ENCODE data around the gene CTNND1. TPM values are rescaled to one million over a fixed set of nuclear protein-coding genes. Genes with fewer than 3 reads are reported as not detected.
A peak's percentile ranks its signal among the peaks of the same experiment; 100 is the strongest.

CTNND1 gene
- total RNA-seq, 3 donors from 2014 or later: 82.1 to 259 (median 175) TPM

DNA sequence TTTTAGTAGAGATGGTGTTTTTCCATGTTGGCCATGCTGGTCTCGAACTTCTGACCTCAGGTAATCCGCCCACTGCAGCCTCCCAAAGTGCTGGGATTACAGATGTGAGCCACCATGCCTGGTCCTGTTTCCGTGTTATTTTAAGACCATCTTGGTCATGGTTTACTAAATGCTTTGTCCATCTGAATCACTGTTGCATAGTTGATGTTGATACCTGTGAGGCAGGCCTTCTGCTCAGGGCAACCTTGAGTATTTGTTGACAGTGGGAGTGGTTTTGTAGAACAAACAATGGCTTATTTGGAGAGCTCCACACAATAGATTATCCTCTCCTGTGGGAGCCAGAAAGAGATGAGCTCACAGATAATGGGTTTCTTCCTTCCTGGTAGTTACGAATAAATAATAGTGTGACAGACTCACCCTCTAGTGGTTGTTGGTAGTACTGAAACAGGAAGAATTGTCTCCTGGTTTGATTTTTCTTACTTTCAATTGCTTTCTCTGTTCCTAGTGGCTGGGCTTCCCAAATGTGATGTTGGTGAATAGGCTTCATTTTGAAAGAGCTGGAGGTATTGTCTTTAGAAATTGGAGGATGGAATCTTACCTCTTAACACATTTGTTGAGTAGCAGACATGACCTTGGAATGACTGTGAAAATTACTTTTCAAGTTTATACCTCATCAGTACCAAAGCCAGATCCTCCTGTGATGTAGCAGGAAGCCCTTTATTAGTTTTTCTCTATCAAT, 39.0 kb downstream of the CTNND1 start:
- intact Hi-C loops (cut with DNase I; ENCODE audit: low total_unique reads): loop anchor here (10.0 kb wide), 1 partner anchor 1374 kb away; the partner anchor contains the start of gene DTX4
- DNase-seq (ENCODE audit: low spot score in 2 of 2): peak in 1 of 2 donors; percentile 50
- Histone ChIP-seq H3K36me3 (peaks cover 14% of the 10 kb centered on the region), H3K4me1 (peaks cover 7 to 17% of the 10 kb centered on the region in 2 donors), H3K27me3 (no peaks in the 10 kb centered on the region), H3K9me3 (no peaks in the 10 kb centered on the region), H3K27ac (peak overlapping the region; percentile 69 to 83), H3K4me3 (peak overlapping the region in 1 of 3 donors; percentile 24)
- TF ChIP-seq POLR2AphosphoS5 (IDR thresholded peaks at IDR 0.05) (peak in 2 of 3 donors; percentile 64 to 69), POLR2A (IDR thresholded peaks at IDR 0.05) (no peak)
- TF ChIP-seq, protein P1, sequence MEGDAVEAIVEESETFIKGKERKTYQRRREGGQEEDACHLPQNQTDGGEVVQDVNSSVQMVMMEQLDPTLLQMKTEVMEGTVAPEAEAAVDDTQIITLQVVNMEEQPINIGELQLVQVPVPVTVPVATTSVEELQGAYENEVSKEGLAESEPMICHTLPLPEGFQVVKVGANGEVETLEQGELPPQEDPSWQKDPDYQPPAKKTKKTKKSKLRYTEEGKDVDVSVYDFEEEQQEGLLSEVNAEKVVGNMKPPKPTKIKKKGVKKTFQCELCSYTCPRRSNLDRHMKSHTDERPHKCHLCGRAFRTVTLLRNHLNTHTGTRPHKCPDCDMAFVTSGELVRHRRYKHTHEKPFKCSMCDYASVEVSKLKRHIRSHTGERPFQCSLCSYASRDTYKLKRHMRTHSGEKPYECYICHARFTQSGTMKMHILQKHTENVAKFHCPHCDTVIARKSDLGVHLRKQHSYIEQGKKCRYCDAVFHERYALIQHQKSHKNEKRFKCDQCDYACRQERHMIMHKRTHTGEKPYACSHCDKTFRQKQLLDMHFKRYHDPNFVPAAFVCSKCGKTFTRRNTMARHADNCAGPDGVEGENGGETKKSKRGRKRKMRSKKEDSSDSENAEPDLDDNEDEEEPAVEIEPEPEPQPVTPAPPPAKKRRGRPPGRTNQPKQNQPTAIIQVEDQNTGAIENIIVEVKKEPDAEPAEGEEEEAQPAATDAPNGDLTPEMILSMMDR (IDR thresholded peaks at IDR 0.05): peak; percentile 93 to 98 (median 97)

DNA sequence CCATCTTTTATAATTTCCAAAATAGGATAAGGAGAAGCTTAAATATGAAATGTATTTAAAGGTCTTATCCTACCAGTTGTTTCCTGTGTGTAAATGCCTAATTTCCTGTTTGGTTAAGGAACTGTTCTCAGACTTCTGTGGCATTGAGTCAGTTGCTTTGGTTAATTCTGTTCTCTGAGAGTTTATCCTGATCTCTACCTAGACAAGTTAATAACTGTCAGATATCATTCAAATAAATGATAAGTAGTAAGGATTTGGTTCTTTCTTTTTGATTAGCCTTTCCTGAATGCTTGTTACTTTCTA, 39.5 kb downstream of the CTNND1 start:
- Histone ChIP-seq H3K4me1 (peaks cover 7 to 17% of the 10 kb centered on the region in 2 donors), H3K36me3 (peaks cover 18% of the 10 kb centered on the region), H3K4me3 (no peak overlapping the region), H3K9me3 (no peaks in the 10 kb centered on the region), H3K27ac (peak overlapping the region in 1 of 2 donors; percentile 83), H3K27me3 (no peaks in the 10 kb centered on the region)
- no peak for DNase-seq (ENCODE audit: low spot score in 2 of 2)
- TF ChIP-seq POLR2A (IDR thresholded peaks at IDR 0.05) (no peak), POLR2AphosphoS5 (IDR thresholded peaks at IDR 0.05) (no peak)
- TF ChIP-seq, protein P1 (IDR thresholded peaks at IDR 0.05): no peak
- intact Hi-C loops (cut with DNase I; ENCODE audit: low total_unique reads): loop anchor here (10.0 kb wide), 1 partner anchor 1374 kb away; the partner anchor contains the start of gene DTX4

DNA sequence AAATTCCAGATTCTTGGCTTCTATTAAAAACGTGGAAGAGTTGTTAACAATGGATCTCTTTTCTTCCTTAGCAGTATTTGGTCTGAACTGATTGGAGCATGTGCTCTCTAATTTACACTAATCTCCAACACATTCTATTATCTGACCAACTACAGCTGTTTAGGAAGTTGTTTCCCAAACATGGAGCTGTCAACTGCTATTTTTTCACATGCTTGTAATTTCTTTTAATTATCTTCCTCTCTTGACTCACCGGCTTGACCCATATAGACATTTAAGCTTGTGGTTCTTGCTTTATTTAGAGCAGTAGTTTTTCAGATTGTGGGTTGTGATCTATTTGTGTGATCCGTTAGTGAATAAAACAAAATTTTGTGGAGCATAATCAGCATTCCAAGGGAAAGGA, 40.8 kb downstream of the CTNND1 start:
- intact Hi-C loops (cut with DNase I; ENCODE audit: low total_unique reads): loop anchor here (10.0 kb wide), 1 partner anchor 1372 kb away; the partner anchor contains the start of gene DTX4
- Histone ChIP-seq H3K9me3 (no peaks in the 10 kb centered on the region), H3K36me3 (peaks cover 18% of the 10 kb centered on the region), H3K4me1 (peaks cover 7 to 17% of the 10 kb centered on the region in 2 donors), H3K27me3 (no peaks in the 10 kb centered on the region), H3K4me3 (no peak overlapping the region), H3K27ac (no peak overlapping the region)
- no peak for DNase-seq (ENCODE audit: low spot score in 2 of 2)
- TF ChIP-seq POLR2A (IDR thresholded peaks at IDR 0.05) (no peak), POLR2AphosphoS5 (IDR thresholded peaks at IDR 0.05) (no peak)
- TF ChIP-seq, protein P1 (IDR thresholded peaks at IDR 0.05): no peak

DNA sequence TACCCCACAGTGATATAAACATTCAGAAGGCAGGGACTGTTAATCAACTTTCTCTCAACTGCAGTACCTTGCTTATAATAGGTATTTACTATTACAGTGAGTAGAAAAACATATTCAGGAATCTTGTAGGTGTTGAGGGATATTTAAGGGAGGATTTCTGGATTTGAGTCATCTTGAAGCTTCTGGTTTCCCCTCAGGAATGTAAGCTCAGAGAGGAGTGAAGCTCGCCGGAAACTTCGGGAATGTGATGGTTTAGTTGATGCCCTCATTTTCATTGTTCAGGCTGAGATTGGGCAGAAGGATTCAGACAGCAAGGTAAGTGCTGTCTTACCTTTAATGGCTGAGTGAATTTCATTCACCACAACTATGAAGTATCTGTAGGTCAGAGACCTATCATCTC, 42.9 kb downstream of the CTNND1 start:
- H3K36me3 ChIP-seq: peaks cover 22% of the 10 kb centered on the region
- H3K27ac ChIP-seq: no peak overlapping the region
- H3K27me3 ChIP-seq: no peaks in the 10 kb centered on the region
- H3K4me3 ChIP-seq: no peak overlapping the region
- intact Hi-C loops (cut with DNase I; ENCODE audit: low total_unique reads): loop anchor here (10.0 kb wide), 1 partner anchor 1370 kb away; the partner anchor contains the start of gene DTX4
- H3K9me3 ChIP-seq: no peaks in the 10 kb centered on the region
- TF ChIP-seq, protein P1 (IDR thresholded peaks at IDR 0.05): no peak
- TF ChIP-seq POLR2A (IDR thresholded peaks at IDR 0.05) (no peak), POLR2AphosphoS5 (IDR thresholded peaks at IDR 0.05) (no peak)
- peaks cover 2 to 11% of the 10 kb centered on the region in 2 donors for H3K4me1 ChIP-seq
- DNase-seq (ENCODE audit: low spot score in 2 of 2): no peak

DNA sequence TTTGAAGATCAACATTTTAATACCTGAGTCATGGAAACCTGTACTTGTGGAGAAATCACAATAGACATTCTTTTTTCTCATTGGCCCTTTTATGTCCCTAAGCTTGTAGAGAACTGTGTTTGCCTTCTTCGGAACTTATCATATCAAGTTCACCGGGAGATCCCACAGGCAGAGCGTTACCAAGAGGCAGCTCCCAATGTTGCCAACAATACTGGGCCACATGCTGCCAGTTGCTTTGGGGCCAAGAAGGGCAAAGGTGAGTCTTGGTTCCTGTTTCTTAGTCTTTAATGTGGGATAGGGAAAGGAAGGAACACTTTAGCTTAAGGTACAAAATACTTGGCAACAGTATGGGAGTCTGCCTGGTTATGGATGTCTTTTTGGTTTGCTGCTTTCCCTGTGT, 44.2 kb downstream of the CTNND1 start:
- no peaks in the 10 kb centered on the region for H3K9me3 ChIP-seq
- H3K27ac ChIP-seq: no peak overlapping the region
- H3K4me1 ChIP-seq: no peaks in the 10 kb centered on the region
- no peak for TF ChIP-seq POLR2AphosphoS5 (IDR thresholded peaks at IDR 0.05)
- intact Hi-C loops (cut with DNase I; ENCODE audit: low total_unique reads): loop anchor here (10.0 kb wide), 1 partner anchor 1369 kb away; the partner anchor contains the start of gene DTX4
- no peaks in the 10 kb centered on the region for H3K27me3 ChIP-seq
- DNase-seq (ENCODE audit: low spot score in 2 of 2): no peak
- H3K4me3 ChIP-seq: no peak overlapping the region
- H3K36me3 ChIP-seq: peaks cover 23% of the 10 kb centered on the region
